ENCODE data around the gene CDC25C. TPM values are rescaled to one million over a fixed set of nuclear protein-coding genes. Genes with fewer than 3 reads are reported as not detected.

The CDC25C gene
- total RNA-seq, 1 experiment from 2014 or later = 19.3 TPM

- no peaks in the 10 kb centered on the region for H4K20me1 ChIP-seq (ENCODE audit: insufficient read depth)
- ChIA-PET RAD21 (ENCODE audit: low non-redundant PET in 1 of 2, low total read pairs in 2 of 2, uncharacterized antibody in 2 of 2, unreplicated experiment in 2 of 2) (no interaction called here), POLR2A (no interaction called here), CTCF (no interaction called here)
- H3K36me3 ChIP-seq (ENCODE audit: control insufficient read depth in 1 of 2, insufficient read depth in 2 of 2, low read length in 2 of 2) = no peaks in the 10 kb centered on the region
- no peaks in the 10 kb centered on the region for H3K9me2 ChIP-seq (ENCODE audit: insufficient read depth)
- intact Hi-C loops (cut with micrococcal nuclease) = no loop called here
- no peak overlapping the region for H3K4me2 ChIP-seq (ENCODE audit: low read length)
- no peaks in the 10 kb centered on the region for H3K27me3 ChIP-seq (ENCODE audit: insufficient read depth, low read length)
- TF ChIP-seq ELF1 (IDR thresholded peaks at IDR 0.05; ENCODE audit: borderline replicate concordance, low read depth) (no peak), CEBPB (IDR thresholded peaks at IDR 0.05; ENCODE audit: low read depth) (no peak), EZH2phosphoT487 (IDR thresholded peaks at IDR 0.05; ENCODE audit: borderline replicate concordance) (no peak), EZH2 (IDR thresholded peaks at IDR 0.05) (no peak), JUND (IDR thresholded peaks at IDR 0.05) (no peak), ZFX (IDR thresholded peaks at IDR 0.05) (no peak), REST (IDR thresholded peaks at IDR 0.05; ENCODE audit: low read depth) (no peak), POLR2A (IDR thresholded peaks at IDR 0.05; ENCODE audit: borderline replicate concordance, extremely low read depth, insufficient read depth, insufficient read length) (no peak), ZNF274 (IDR thresholded peaks at IDR 0.05; ENCODE audit: low read depth, low read length) (no peak), SRF (IDR thresholded peaks at IDR 0.05; ENCODE audit: low read depth) (no peak), CBX3 (IDR thresholded peaks at IDR 0.05; ENCODE audit: low read depth) (no peak), MAX (IDR thresholded peaks at IDR 0.05) (no peak), FOSL1 (IDR thresholded peaks at IDR 0.05; ENCODE audit: low read depth) (no peak), RAD21 (IDR thresholded peaks at IDR 0.05; ENCODE audit: low read depth) (no peak), YY1 (IDR thresholded peaks at IDR 0.05; ENCODE audit: extremely low read depth, insufficient replicate concordance, low read depth, low read length) (no peak), SP1 (IDR thresholded peaks at IDR 0.05; ENCODE audit: low read depth) (no peak)
- TF ChIP-seq, protein P1, sequence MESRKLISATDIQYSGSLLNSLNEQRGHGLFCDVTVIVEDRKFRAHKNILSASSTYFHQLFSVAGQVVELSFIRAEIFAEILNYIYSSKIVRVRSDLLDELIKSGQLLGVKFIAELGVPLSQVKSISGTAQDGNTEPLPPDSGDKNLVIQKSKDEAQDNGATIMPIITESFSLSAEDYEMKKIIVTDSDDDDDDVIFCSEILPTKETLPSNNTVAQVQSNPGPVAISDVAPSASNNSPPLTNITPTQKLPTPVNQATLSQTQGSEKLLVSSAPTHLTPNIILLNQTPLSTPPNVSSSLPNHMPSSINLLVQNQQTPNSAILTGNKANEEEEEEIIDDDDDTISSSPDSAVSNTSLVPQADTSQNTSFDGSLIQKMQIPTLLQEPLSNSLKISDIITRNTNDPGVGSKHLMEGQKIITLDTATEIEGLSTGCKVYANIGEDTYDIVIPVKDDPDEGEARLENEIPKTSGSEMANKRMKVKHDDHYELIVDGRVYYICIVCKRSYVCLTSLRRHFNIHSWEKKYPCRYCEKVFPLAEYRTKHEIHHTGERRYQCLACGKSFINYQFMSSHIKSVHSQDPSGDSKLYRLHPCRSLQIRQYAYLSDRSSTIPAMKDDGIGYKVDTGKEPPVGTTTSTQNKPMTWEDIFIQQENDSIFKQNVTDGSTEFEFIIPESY (IDR thresholded peaks at IDR 0.05; ENCODE audit: extremely low read depth, insufficient replicate concordance, low read length) = no peak
- DNase-seq (ENCODE audit: low read depth, low spot score) (no peak), ATAC-seq (no peak)
- H3K4me1 ChIP-seq (ENCODE audit: control insufficient read depth in 1 of 2, insufficient read depth in 2 of 2, low read length in 2 of 2) = peaks cover 0 to 3% of the 10 kb centered on the region in 2 experiments; a peak in 1 of 4 replicates
- no peaks in the 10 kb centered on the region for H3K9me3 ChIP-seq (ENCODE audit: control insufficient read depth in 1 of 2, insufficient read depth in 1 of 2, low read depth in 1 of 2, low read length in 2 of 2)
- no peak overlapping the region for H3K4me3 ChIP-seq (replicated peaks in 1 of 2; ENCODE audit: low read depth in 1 of 2, low read length in 2 of 2)
- H3K27ac ChIP-seq (ENCODE audit: low read depth, low read length) = no peak overlapping the region
- no peaks in the 10 kb centered on the region for H3K79me2 ChIP-seq (ENCODE audit: insufficient read depth, low read length)
- no TSS peak for BruUV-seq (replicated peaks)
- no peak overlapping the region for H3K9ac ChIP-seq (ENCODE audit: low read length)
- no peak overlapping the region for H2AFZ ChIP-seq (ENCODE audit: low read depth, low read length, poor library complexity, severe bottlenecking)
These were observed 50.7 kb downstream of the CDC25C start for GRCh38 chr5:138280915-138281314.
